ENCODE data around the gene WDFY1.

WDFY1 gene

GRCh38 chr2:223932816-223933800 lies 12.0 kb downstream of the WDFY1 start:
- no peak for DNase-seq (ENCODE audit: low read depth)
- no peak overlapping the region for H3K4me3 ChIP-seq (ENCODE audit: control insufficient read depth, low read depth, low read length)
- TF ChIP-seq, protein P1, sequence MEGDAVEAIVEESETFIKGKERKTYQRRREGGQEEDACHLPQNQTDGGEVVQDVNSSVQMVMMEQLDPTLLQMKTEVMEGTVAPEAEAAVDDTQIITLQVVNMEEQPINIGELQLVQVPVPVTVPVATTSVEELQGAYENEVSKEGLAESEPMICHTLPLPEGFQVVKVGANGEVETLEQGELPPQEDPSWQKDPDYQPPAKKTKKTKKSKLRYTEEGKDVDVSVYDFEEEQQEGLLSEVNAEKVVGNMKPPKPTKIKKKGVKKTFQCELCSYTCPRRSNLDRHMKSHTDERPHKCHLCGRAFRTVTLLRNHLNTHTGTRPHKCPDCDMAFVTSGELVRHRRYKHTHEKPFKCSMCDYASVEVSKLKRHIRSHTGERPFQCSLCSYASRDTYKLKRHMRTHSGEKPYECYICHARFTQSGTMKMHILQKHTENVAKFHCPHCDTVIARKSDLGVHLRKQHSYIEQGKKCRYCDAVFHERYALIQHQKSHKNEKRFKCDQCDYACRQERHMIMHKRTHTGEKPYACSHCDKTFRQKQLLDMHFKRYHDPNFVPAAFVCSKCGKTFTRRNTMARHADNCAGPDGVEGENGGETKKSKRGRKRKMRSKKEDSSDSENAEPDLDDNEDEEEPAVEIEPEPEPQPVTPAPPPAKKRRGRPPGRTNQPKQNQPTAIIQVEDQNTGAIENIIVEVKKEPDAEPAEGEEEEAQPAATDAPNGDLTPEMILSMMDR (IDR thresholded peaks at IDR 0.05; ENCODE audit: control insufficient read depth, insufficient read depth, low read depth, low read length, missing control alignments), result no peak

DNA sequence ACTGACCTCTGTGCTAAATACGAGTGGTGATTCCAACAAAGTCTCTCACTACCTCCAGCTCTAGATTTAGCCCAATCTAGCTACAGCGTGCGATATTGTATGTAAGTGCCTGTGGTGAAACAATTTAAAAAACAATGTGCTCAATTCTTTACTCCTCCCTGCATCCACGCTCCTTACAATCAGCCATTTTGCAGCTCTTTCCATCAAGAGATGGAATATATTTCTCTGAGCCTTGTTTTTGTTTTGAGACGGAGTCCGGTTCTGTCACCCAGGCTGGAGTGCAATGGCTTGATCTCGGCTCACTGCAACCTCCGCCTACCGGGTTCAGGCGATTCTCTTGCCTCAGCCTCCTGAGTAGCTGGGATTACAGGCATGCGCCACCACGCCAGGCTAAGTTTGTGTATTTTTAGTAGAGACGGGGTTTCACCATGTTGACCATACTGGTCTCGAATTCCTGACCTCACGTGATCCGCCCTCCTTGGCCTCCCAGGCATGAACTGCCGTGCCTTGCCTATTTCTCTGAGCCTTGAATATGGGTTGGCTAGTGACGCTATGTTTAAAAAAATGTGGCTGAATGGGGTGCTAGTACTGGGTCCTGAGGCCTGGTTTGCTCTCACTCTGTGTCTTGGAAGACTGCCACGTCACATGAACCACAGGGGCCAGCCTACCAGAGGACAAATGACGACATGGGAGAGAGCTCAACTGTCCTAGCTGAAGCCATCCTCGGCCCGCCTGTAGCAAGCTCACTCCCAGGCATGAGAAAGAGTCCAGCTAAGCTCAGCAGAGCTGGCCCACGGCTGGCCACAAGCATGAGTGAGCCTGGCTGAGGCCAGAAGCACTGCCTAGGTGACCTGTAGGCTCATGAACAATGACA lies 14.8 kb downstream of the WDFY1 start:
- TF ChIP-seq, protein P1 (IDR thresholded peaks at IDR 0.05; ENCODE audit: control insufficient read depth, insufficient read depth, low read depth, low read length, missing control alignments), result no peak
- no peak for DNase-seq (ENCODE audit: low read depth)
- no peak overlapping the region for H3K4me3 ChIP-seq (ENCODE audit: control insufficient read depth, low read depth, low read length)

GRCh38 chr2:223929571-223930102 lies 15.5 kb downstream of the WDFY1 start:
- no peak overlapping the region for H3K4me3 ChIP-seq (ENCODE audit: control insufficient read depth, low read depth, low read length)
- DNase-seq (ENCODE audit: low read depth), result no peak
- TF ChIP-seq, protein P1 (IDR thresholded peaks at IDR 0.05; ENCODE audit: control insufficient read depth, insufficient read depth, low read depth, low read length, missing control alignments), result no peak

- no peak overlapping the region for H3K4me3 ChIP-seq (ENCODE audit: control insufficient read depth, low read depth, low read length)
- TF ChIP-seq, protein P1 (IDR thresholded peaks at IDR 0.05; ENCODE audit: control insufficient read depth, insufficient read depth, low read depth, low read length, missing control alignments), result no peak
- DNase-seq (ENCODE audit: low read depth), result no peak
Measured at GRCh38 chr2:223928113-223929006, 16.8 kb downstream of the WDFY1 start.

DNA sequence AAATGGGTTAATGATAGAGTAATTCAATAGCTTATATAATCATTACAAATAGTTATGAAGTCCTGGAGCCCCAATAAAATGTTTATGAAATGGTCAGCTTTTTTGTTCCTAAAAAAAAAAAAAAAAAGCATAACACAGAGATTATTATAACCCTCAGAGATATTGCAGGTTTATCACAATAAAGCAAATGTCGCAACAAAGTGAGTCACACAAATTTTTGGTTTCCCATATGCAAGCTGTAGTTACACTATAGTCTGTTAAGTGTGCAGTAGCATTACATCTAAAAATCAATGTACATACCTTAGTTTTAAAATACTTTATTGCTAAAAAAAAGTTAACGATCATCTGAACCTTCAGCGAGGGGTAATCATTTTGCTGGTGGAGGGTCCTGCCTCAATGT lies 20.0 kb downstream of the WDFY1 start:
- no peak for DNase-seq (ENCODE audit: low read depth)
- TF ChIP-seq, protein P1 (IDR thresholded peaks at IDR 0.05; ENCODE audit: control insufficient read depth, insufficient read depth, low read depth, low read length, missing control alignments), result no peak

More for the DNA sequence above, 20.0 kb downstream of the WDFY1 start:
- no peak overlapping the region for H3K4me3 ChIP-seq (ENCODE audit: control insufficient read depth, low read depth, low read length)
